ENCODE results near the gene IDH3G. TPM values are rescaled to one million over a fixed set of nuclear protein-coding genes. Genes with fewer than 3 reads are reported as not detected.

Gene IDH3G
- total and polyA plus RNA-seq, 4 experiments from 2014 or later: 39.9 to 106 (median 57.6) TPM

- no peaks in the 10 kb centered on the region for H3K27me3 Mint-ChIP-seq
- intact Hi-C loops (cut with micrococcal nuclease): no loop called here
- H3K4me1 Mint-ChIP-seq: peaks cover 0 to 4% (median 2%) of the 10 kb centered on the region in 4 donors
- peaks cover 4% of the 10 kb centered on the region for H3K36me3 ChIP-seq (ENCODE audit: insufficient read depth, low read length)
- ChIA-PET POLR2A (ENCODE audit: partially characterized antibody) (interaction anchor here (1.2 kb wide), 1 partner anchor 140 kb away, joined by 3 read pairs; no protein-coding TSS in a partner anchor), CTCF (ENCODE audit: partially characterized antibody) (no interaction called here)
- peaks cover 4 to 17% of the 10 kb centered on the region in 2 donors for H3K36me3 Mint-ChIP-seq
- H3K4me3 ChIP-seq (ENCODE audit: low read length in 2 of 2): no peak overlapping the region
- H3K27ac Mint-ChIP-seq: peak overlapping the region in 1 of 7 donors; percentile 55
- no peaks in the 10 kb centered on the region for H3K27me3 ChIP-seq (ENCODE audit: insufficient read depth, low read length)
- peaks cover 0 to 2% (median 0%) of the 10 kb centered on the region in 8 donors for H3K9me3 Mint-ChIP-seq
- H3K4me3 Mint-ChIP-seq: no peak overlapping the region
- no peak for DNase-seq
- H3K9me3 ChIP-seq (ENCODE audit: control insufficient read depth in 1 of 2, low read length in 2 of 2): no peaks in the 10 kb centered on the region
- no peak overlapping the region for H3K27ac ChIP-seq (ENCODE audit: low read depth, low read length)
- H3K4me1 ChIP-seq (ENCODE audit: insufficient read depth, low read length): peaks cover 7% of the 10 kb centered on the region
Observed at GRCh38 chrX:153786669-153787068, 7.5 kb downstream of the IDH3G start.

- no peaks in the 10 kb centered on the region for H3K4me1 ChIP-seq (ENCODE audit: insufficient read depth, low read length)
- H3K27ac ChIP-seq (ENCODE audit: low read depth, low read length): no peak overlapping the region
- H3K4me1 Mint-ChIP-seq: peaks cover 0 to 7% (median 4%) of the 10 kb centered on the region in 4 donors
- ChIA-PET POLR2A (ENCODE audit: partially characterized antibody) (no interaction called here), CTCF (ENCODE audit: partially characterized antibody) (no interaction called here)
- DNase-seq: no peak
- intact Hi-C loops (cut with micrococcal nuclease): no loop called here
- H3K4me3 Mint-ChIP-seq: no peak overlapping the region
- H3K9me3 Mint-ChIP-seq: no peaks in the 10 kb centered on the region
- H3K36me3 Mint-ChIP-seq: peaks cover 4 to 14% of the 10 kb centered on the region in 2 donors
- H3K9me3 ChIP-seq (ENCODE audit: control insufficient read depth in 1 of 2, low read length in 2 of 2): no peaks in the 10 kb centered on the region
- peaks cover 3 to 6% of the 10 kb centered on the region in 2 donors for H3K27me3 Mint-ChIP-seq
- H3K36me3 ChIP-seq (ENCODE audit: insufficient read depth, low read length): no peaks in the 10 kb centered on the region
- no peak overlapping the region for H3K4me3 ChIP-seq (ENCODE audit: low read length in 2 of 2)
- no peak overlapping the region for H3K27ac Mint-ChIP-seq
- no peaks in the 10 kb centered on the region for H3K27me3 ChIP-seq (ENCODE audit: insufficient read depth, low read length)
Observed at GRCh38 chrX:153784325-153784967, 9.7 kb downstream of the IDH3G start.

GRCh38 chrX:153783378-153784013 lies 10.7 kb downstream of the IDH3G start:
- DNase-seq: no peak
- Histone ChIP-seq H3K4me3 (ENCODE audit: low read length in 2 of 2) (no peak overlapping the region), H3K27ac (ENCODE audit: low read depth, low read length) (no peak overlapping the region), H3K4me1 (ENCODE audit: insufficient read depth, low read length) (no peaks in the 10 kb centered on the region), H3K36me3 (ENCODE audit: insufficient read depth, low read length) (no peaks in the 10 kb centered on the region), H3K27me3 (ENCODE audit: insufficient read depth, low read length) (no peaks in the 10 kb centered on the region), H3K9me3 (ENCODE audit: control insufficient read depth in 1 of 2, low read length in 2 of 2) (no peaks in the 10 kb centered on the region)
- Mint-ChIP-seq H3K9me3 (no peaks in the 10 kb centered on the region), H3K36me3 (peaks cover 4 to 10% of the 10 kb centered on the region in 2 donors), H3K27ac (no peak overlapping the region), H3K27me3 (peaks cover 3 to 6% of the 10 kb centered on the region in 2 donors), H3K4me1 (peaks cover 0 to 7% (median 4%) of the 10 kb centered on the region in 4 donors), H3K4me3 (no peak overlapping the region)
- CTCF ChIA-PET (ENCODE audit: partially characterized antibody): no interaction called here
- POLR2A ChIA-PET (ENCODE audit: partially characterized antibody): no interaction called here
- intact Hi-C loops (cut with micrococcal nuclease): no loop called here

GRCh38 chrX:153782871-153783270 lies 11.3 kb downstream of the IDH3G start:
- no peaks in the 10 kb centered on the region for H3K27me3 ChIP-seq (ENCODE audit: insufficient read depth, low read length)
- Mint-ChIP-seq H3K4me3 (no peak overlapping the region), H3K4me1 (peaks cover 0 to 7% (median 4%) of the 10 kb centered on the region in 4 donors), H3K36me3 (peaks cover 4 to 10% of the 10 kb centered on the region in 2 donors), H3K9me3 (no peaks in the 10 kb centered on the region), H3K27me3 (peaks cover 3 to 6% of the 10 kb centered on the region in 2 donors), H3K27ac (no peak overlapping the region)
- ChIA-PET POLR2A (ENCODE audit: partially characterized antibody) (interaction anchor here (1.5 kb wide), 1 partner anchor 123 kb away, joined by 3 read pairs; no protein-coding TSS in a partner anchor), CTCF (ENCODE audit: partially characterized antibody) (no interaction called here)
- H3K36me3 ChIP-seq (ENCODE audit: insufficient read depth, low read length): no peaks in the 10 kb centered on the region
- H3K4me3 ChIP-seq (ENCODE audit: low read length in 2 of 2): no peak overlapping the region
- DNase-seq: no peak
- H3K27ac ChIP-seq (ENCODE audit: low read depth, low read length): no peak overlapping the region
- no peaks in the 10 kb centered on the region for H3K9me3 ChIP-seq (ENCODE audit: control insufficient read depth in 1 of 2, low read length in 2 of 2)
- H3K4me1 ChIP-seq (ENCODE audit: insufficient read depth, low read length): no peaks in the 10 kb centered on the region
- intact Hi-C loops (cut with micrococcal nuclease): no loop called here

- H3K9me3 ChIP-seq (ENCODE audit: control insufficient read depth in 1 of 2, low read length in 2 of 2): no peaks in the 10 kb centered on the region
- intact Hi-C loops (cut with micrococcal nuclease): no loop called here
- peaks cover 4 to 9% of the 10 kb centered on the region in 2 donors for H3K36me3 Mint-ChIP-seq
- no peak overlapping the region for H3K27ac ChIP-seq (ENCODE audit: low read depth, low read length)
- H3K4me3 ChIP-seq (ENCODE audit: low read length in 2 of 2): no peak overlapping the region
- peaks cover 3 to 6% of the 10 kb centered on the region in 2 donors for H3K27me3 Mint-ChIP-seq
- no peak overlapping the region for H3K27ac Mint-ChIP-seq
- H3K4me1 ChIP-seq (ENCODE audit: insufficient read depth, low read length): no peaks in the 10 kb centered on the region
- no peaks in the 10 kb centered on the region for H3K9me3 Mint-ChIP-seq
- ChIA-PET CTCF (ENCODE audit: partially characterized antibody) (no interaction called here), POLR2A (ENCODE audit: partially characterized antibody) (interaction anchor here (0.7 to 1.5 kb wide), 2 partner anchors 10 to 124 kb away, joined by 3 read pairs; no protein-coding TSS in a partner anchor)
- no peak overlapping the region for H3K4me3 Mint-ChIP-seq
- H3K36me3 ChIP-seq (ENCODE audit: insufficient read depth, low read length): no peaks in the 10 kb centered on the region
- H3K27me3 ChIP-seq (ENCODE audit: insufficient read depth, low read length): no peaks in the 10 kb centered on the region
- DNase-seq: no peak
- peaks cover 0 to 7% (median 4%) of the 10 kb centered on the region in 4 donors for H3K4me1 Mint-ChIP-seq
Observed at GRCh38 chrX:153782313-153782712, 11.9 kb downstream of the IDH3G start.

DNA sequence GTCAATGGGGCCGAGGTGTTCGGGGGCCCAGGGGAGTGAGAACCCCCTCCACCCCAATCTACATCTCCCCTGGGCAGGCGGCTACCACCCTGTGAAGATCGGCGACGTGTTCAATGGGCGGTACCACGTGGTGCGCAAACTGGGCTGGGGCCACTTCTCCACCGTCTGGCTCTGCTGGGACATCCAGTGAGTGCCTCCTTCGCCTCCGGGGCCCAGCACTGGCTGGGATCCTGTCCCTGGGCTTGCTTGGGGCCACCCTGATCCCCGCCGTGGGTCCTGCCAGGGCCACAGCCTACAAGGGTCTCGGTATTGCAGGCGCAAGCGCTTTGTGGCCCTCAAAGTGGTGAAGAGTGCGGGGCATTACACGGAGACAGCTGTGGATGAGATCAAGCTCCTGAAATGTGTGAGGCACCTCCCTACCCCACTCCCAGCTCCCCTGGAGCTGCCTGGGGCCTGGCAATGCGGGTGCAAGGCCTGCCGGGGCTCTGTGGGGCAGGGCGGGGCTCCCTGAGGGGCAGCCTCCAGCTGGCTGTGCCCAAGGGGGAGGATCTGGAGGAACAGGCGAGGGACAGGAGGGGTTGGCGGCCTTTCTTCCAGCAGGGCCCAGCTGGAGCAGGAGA lies 12.6 kb downstream of the IDH3G start:
- no peak for DNase-seq
- no peaks in the 10 kb centered on the region for H3K9me3 ChIP-seq (ENCODE audit: control insufficient read depth in 1 of 2, low read length in 2 of 2)
- H3K36me3 Mint-ChIP-seq: peaks cover 3 to 6% of the 10 kb centered on the region in 2 donors
- ChIA-PET CTCF (ENCODE audit: partially characterized antibody) (no interaction called here), POLR2A (ENCODE audit: partially characterized antibody) (interaction anchor here (0.7 to 1.5 kb wide), 3 partner anchors 10 to 145 kb away, joined by 3 read pairs; partner anchors contain the start of gene ARHGAP4)
- H3K27ac Mint-ChIP-seq: no peak overlapping the region
- peaks cover 0 to 7% (median 4%) of the 10 kb centered on the region in 4 donors for H3K4me1 Mint-ChIP-seq
- intact Hi-C loops (cut with micrococcal nuclease): no loop called here
- peaks cover 3 to 6% of the 10 kb centered on the region in 2 donors for H3K27me3 Mint-ChIP-seq
- H3K4me3 Mint-ChIP-seq: no peak overlapping the region
- H3K27ac ChIP-seq (ENCODE audit: low read depth, low read length): no peak overlapping the region
- H3K4me3 ChIP-seq (ENCODE audit: low read length in 2 of 2): no peak overlapping the region
- no peaks in the 10 kb centered on the region for H3K27me3 ChIP-seq (ENCODE audit: insufficient read depth, low read length)
- H3K9me3 Mint-ChIP-seq: no peaks in the 10 kb centered on the region
- H3K4me1 ChIP-seq (ENCODE audit: insufficient read depth, low read length): no peaks in the 10 kb centered on the region
- no peaks in the 10 kb centered on the region for H3K36me3 ChIP-seq (ENCODE audit: insufficient read depth, low read length)

Data from CD4-positive, alpha-beta memory T cell (primary cell).